ENCODE results near the gene EGF.

EGF gene

DNA sequence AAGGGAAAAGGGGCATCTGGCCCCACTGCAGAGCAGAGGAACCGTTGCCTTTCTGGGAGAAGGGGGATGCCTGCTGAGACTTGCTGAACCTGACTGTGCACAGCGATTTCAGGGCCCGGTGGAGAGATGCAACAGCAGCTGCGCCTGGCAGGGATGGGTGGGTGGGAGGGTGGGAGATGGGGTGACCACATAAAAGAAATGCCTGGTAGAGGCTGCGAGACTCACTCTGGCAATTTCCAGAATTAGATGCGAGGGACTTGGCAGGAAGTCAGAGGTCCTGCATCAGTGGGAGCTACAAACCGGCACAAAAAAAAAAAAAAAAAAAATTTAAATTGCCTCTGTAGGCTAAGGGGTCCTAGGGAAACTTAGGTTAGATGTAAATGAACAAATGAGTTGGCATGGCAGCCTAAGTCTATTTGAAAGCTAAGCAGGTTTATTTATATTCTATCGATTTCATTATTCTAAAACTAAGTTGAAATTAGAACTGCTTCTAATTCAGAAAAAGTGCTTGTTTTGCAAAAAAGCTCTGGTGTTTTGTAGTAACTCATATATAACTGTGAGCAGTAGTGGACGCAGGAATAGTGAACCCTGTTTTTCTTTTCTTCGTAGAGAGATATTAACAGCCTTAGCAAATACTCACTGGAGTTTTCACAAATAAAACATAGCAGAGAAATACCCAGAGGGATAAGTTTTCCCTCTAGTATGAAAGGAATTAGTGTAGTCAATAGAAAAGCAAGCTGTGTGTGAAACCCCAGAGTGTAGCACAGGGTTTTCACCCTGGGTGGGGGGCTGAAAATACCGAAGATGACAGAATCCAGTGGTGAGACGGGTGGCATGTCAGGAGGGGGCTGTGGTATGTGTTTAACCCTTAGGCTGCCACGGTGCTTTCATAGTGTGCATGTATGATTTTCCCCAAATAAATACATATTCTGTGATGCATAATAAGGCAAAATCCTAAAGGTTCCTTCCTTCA is 130.1 kb downstream of the EGF start:
- no peak for DNase-seq (ENCODE audit: low read depth)
- TF ChIP-seq MYC (IDR thresholded peaks at IDR 0.05; ENCODE audit: low read depth, low read length): no peak
- TF ChIP-seq, protein P1, sequence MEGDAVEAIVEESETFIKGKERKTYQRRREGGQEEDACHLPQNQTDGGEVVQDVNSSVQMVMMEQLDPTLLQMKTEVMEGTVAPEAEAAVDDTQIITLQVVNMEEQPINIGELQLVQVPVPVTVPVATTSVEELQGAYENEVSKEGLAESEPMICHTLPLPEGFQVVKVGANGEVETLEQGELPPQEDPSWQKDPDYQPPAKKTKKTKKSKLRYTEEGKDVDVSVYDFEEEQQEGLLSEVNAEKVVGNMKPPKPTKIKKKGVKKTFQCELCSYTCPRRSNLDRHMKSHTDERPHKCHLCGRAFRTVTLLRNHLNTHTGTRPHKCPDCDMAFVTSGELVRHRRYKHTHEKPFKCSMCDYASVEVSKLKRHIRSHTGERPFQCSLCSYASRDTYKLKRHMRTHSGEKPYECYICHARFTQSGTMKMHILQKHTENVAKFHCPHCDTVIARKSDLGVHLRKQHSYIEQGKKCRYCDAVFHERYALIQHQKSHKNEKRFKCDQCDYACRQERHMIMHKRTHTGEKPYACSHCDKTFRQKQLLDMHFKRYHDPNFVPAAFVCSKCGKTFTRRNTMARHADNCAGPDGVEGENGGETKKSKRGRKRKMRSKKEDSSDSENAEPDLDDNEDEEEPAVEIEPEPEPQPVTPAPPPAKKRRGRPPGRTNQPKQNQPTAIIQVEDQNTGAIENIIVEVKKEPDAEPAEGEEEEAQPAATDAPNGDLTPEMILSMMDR (IDR thresholded peaks at IDR 0.05; ENCODE audit: low read depth, low read length): no peak
- TF ChIP-seq, protein P2, sequence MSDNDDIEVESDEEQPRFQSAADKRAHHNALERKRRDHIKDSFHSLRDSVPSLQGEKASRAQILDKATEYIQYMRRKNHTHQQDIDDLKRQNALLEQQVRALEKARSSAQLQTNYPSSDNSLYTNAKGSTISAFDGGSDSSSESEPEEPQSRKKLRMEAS (IDR thresholded peaks at IDR 0.05; ENCODE audit: low read depth, low read length): no peak
- H3K4me3 ChIP-seq (ENCODE audit: low read depth, low read length): no peak overlapping the region

DNA sequence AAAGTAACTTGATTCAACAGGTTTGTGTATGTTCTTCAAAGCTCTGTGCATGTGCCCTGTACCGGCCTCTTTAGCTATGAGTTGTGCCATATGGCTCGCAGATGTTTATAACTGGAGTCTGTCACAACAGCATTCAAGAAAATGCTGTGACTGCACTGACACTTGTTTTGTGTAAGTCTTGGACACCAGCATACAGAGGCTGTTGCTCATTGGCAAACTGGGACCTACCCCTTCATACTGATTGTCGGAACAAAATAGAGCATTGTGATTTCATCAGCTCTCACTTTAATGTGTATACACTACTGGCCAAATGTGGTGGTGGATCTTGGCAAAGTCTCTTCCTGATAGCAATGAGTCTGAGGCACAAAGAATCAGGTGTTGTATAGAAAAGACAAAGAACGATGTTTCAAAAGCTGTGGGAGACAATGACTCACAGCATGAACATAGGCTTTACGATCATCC is 133.9 kb downstream of the EGF start:
- no peak for DNase-seq (ENCODE audit: low read depth)
- no peak overlapping the region for H3K4me3 ChIP-seq (ENCODE audit: low read depth, low read length)
- TF ChIP-seq, protein P2 (IDR thresholded peaks at IDR 0.05; ENCODE audit: low read depth, low read length): no peak
- TF ChIP-seq POLR2A (IDR thresholded peaks at IDR 0.05; ENCODE audit: extremely low read depth, insufficient read length): no peak
- TF ChIP-seq, protein P1 (IDR thresholded peaks at IDR 0.05; ENCODE audit: low read depth, low read length): no peak
- TF ChIP-seq MYC (IDR thresholded peaks at IDR 0.05; ENCODE audit: low read depth, low read length): no peak

DNA sequence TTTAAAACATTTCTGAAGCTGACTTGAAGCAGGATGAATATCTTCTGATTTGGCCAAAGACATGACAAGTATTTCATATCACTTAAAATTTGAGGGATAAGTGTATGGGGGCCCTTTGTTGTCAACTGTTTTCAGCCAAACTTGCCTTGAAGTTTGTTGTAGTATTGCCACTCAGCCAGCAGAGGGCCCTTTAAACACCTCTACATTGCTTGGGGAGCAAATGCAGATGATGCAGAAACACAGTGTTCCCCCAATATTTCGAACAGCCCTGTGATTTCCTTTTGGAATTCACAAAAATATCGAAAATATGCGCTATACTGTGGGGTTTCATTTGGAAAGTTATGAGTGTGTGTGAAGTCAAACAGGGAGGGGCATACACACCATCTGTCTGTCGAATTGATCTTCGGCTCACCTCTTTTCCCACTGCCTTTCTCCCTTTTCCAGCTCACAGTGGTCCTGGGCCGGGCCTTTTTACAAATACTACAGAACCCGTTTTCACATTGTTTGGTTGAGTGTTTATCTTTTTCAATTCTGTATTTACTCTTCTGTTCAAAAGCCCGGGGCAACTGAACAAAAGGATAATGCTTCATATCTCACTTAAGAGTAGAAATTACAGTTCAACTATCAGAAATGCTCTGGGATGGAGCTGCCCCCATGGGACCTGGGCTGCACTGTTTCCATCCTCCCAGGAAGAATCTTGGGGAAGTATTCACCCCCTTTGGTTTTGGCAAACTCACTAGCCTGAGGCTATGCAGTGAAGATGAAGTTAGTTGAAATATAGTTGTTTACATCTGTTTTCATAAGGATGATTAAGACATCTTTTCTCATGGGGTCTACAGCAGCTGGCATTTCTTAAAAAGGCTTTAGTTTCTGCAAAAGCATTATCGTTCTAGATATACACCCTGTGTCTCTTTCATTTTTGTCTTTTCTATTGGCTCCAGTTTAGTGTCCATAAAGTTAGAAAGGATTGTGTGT is 137.6 kb downstream of the EGF start:
- peak; percentile 45 for DNase-seq (ENCODE audit: low read depth)
- no peak overlapping the region for H3K4me3 ChIP-seq (ENCODE audit: low read depth, low read length)
- TF ChIP-seq, protein P2 (IDR thresholded peaks at IDR 0.05; ENCODE audit: low read depth, low read length): no peak
- TF ChIP-seq, protein P1 (IDR thresholded peaks at IDR 0.05; ENCODE audit: low read depth, low read length): peak; percentile 75

DNA sequence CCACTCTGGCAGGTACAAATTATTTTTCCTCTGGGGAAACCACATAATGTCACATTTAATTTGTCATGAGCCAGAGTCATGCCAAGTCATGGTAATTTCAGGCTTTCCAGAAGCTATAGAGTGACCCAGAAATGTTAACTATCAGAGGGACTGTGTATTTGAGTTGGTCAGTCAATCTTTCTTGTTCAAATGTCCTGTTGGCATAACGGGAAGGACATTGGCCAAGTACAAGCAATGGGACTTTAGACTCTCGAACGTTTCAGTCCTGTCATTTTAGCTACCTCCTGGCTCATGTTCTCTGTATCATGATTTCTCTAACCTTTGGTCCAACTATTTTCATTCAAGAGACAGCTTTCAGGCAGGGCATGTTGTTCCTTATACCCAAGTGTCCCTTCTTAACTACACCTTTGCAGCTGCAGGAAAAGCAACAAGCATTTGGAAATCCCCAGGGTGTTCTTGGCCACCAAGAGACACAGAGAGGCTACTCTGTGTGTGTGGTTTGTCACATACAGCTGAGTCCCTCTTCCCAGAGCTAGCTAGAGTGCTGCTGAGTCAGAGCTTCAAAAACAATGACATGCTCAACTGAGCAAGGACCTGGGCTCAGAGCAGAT is 142.6 kb downstream of the EGF start:
- no peak overlapping the region for H3K4me3 ChIP-seq (ENCODE audit: low read depth, low read length)
- no peak for DNase-seq (ENCODE audit: low read depth)
- TF ChIP-seq, protein P1 (IDR thresholded peaks at IDR 0.05; ENCODE audit: low read depth, low read length): no peak
- TF ChIP-seq MYC (IDR thresholded peaks at IDR 0.05; ENCODE audit: low read depth, low read length): no peak
- TF ChIP-seq POLR2A (IDR thresholded peaks at IDR 0.05; ENCODE audit: extremely low read depth, insufficient read length): no peak
- TF ChIP-seq, protein P2 (IDR thresholded peaks at IDR 0.05; ENCODE audit: low read depth, low read length): no peak

DNA sequence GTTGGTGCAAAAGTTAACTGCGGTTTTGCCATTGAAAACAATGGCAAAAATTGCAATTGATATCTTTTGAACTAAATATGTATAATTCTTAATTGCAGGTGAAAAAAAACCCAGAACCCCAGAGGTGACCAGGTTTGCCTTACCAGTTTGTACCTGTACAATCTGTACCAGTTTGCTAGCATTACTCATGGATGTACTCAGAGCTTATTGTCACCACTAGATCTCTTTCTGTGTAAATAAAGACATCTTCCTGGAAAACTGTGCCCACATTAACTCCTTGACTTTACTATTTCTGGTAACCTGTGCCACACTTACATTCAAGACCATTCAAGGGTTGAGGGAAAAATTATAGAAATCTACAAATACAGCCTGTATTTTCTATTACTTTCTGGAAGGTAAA is 146.0 kb downstream of the EGF start:
- TF ChIP-seq, protein P1 (IDR thresholded peaks at IDR 0.05; ENCODE audit: low read depth, low read length): no peak
- TF ChIP-seq MYC (IDR thresholded peaks at IDR 0.05; ENCODE audit: low read depth, low read length) (no peak), POLR2A (IDR thresholded peaks at IDR 0.05; ENCODE audit: extremely low read depth, insufficient read length) (no peak)
- TF ChIP-seq, protein P2 (IDR thresholded peaks at IDR 0.05; ENCODE audit: low read depth, low read length): no peak

More for the DNA sequence above, 146.0 kb downstream of the EGF start:
- no peak for DNase-seq (ENCODE audit: low read depth)
- no peak overlapping the region for H3K4me3 ChIP-seq (ENCODE audit: low read depth, low read length)
